Hepatocyte (in vitro differentiated cells): ENCODE results near the gene RARA.

Source experiments
- EZH2 ChIP-seq: fragments of 200-600 bp; sonication (generic); IDR thresholded peaks from 2 replicates; pipeline ENCODE4 v1.6.1; 2016; ENCODE audit warnings: antibody characterized with exemption, mild to moderate bottlenecking, borderline replicate concordance
- TF ChIP-seq, protein P1 (sequence below): fragments of 200-600 bp; sonication (generic); IDR thresholded peaks from 2 replicates; pipeline ENCODE4 v1.5.1; 2016; ENCODE audit warnings: antibody characterized with exemption, mild to moderate bottlenecking; ENCODE audit not compliant: poor library complexity

DNA sequence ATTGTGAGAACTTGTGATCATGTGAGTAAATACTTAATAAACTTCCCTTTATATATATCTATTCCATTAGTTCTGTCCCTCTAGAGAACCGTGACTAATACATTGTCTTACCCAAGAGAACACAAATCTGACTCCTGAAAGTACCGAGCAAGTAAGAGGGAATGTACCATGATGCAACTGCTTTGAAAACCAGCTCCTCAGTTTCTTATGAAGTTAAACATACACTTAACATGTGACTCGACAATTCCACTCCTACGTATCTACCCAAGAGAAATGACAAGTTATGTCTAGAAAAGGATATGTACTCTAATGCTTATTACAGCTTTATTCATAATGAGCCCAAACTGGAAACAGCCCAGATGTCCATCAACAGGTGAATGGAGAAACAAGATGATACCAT, 64.3 kb downstream of the RARA start:
- TF ChIP-seq, protein P1, sequence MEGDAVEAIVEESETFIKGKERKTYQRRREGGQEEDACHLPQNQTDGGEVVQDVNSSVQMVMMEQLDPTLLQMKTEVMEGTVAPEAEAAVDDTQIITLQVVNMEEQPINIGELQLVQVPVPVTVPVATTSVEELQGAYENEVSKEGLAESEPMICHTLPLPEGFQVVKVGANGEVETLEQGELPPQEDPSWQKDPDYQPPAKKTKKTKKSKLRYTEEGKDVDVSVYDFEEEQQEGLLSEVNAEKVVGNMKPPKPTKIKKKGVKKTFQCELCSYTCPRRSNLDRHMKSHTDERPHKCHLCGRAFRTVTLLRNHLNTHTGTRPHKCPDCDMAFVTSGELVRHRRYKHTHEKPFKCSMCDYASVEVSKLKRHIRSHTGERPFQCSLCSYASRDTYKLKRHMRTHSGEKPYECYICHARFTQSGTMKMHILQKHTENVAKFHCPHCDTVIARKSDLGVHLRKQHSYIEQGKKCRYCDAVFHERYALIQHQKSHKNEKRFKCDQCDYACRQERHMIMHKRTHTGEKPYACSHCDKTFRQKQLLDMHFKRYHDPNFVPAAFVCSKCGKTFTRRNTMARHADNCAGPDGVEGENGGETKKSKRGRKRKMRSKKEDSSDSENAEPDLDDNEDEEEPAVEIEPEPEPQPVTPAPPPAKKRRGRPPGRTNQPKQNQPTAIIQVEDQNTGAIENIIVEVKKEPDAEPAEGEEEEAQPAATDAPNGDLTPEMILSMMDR = no peak
- TF ChIP-seq EZH2 = no peak
